ENCODE data around the gene COX8C.

DNA sequence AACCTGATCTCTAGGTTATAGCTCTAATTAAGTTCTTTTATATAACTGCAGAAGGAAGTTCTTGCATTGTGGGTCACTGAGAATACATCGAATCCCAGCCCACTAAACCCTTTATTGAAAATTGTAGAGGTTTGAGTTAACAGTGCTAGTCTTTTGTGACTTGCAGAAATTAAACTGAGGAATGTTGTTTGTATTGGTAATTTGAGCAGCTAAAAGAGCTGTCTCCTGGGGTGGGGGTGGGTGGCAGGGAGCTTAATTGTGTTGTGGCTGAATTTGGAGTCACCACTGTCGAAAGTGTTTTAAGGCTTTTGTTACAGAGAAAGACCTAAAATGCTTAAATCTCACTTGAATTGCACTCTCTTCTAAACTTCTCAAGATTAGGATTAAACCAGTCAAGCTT, 3.2 kb upstream of the COX8C start:
- TF ChIP-seq EZH2 (IDR thresholded peaks at IDR 0.05; ENCODE audit: borderline replicate concordance, low read length), result no peak
- TF ChIP-seq, protein P1, sequence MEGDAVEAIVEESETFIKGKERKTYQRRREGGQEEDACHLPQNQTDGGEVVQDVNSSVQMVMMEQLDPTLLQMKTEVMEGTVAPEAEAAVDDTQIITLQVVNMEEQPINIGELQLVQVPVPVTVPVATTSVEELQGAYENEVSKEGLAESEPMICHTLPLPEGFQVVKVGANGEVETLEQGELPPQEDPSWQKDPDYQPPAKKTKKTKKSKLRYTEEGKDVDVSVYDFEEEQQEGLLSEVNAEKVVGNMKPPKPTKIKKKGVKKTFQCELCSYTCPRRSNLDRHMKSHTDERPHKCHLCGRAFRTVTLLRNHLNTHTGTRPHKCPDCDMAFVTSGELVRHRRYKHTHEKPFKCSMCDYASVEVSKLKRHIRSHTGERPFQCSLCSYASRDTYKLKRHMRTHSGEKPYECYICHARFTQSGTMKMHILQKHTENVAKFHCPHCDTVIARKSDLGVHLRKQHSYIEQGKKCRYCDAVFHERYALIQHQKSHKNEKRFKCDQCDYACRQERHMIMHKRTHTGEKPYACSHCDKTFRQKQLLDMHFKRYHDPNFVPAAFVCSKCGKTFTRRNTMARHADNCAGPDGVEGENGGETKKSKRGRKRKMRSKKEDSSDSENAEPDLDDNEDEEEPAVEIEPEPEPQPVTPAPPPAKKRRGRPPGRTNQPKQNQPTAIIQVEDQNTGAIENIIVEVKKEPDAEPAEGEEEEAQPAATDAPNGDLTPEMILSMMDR (IDR thresholded peaks at IDR 0.05; ENCODE audit: low read length), result no peak

Data from OCI-LY1 (cell line).